Mucosa of gallbladder (tissue), 1 donor: ENCODE measurements around the gene DNAJC7. TPM values are rescaled to one million over a fixed set of nuclear protein-coding genes. Genes with fewer than 3 reads are reported as not detected.
A peak's percentile ranks its signal among the peaks of the same experiment; 100 is the strongest.
"Not testable (repeated sequence)": the region's sequence is repeated elsewhere in the genome, so short reads cannot be mapped to it uniquely, and the experiment has no call there.

ENCODE experiments used
- DNase-seq: peaks from one replicate; pipeline ENCODE4 v3.0.0-alpha.2; 2020; ENCODE audit warnings: low spot score
- total RNA-seq: library from RNA; stranded (reverse); gene quantifications from one replicate; pipeline ENCODE4 v1.2.1, GENCODE V29; 2021
- donor health status: DM: no; HTN: no; CAD: no.

The DNAJC7 gene
- total RNA-seq, 1 donor from 2014 or later = 69.8 TPM

GRCh38 chr17:42040818-42041217, 23.6 kb upstream of the DNAJC7 start:
- DNase-seq = no peak

- no peak for DNase-seq
Measured at GRCh38 chr17:42039794-42040763, 22.8 kb upstream of the DNAJC7 start.

GRCh38 chr17:42038221-42038973, 21.2 kb upstream of the DNAJC7 start:
- no peak for DNase-seq

GRCh38 chr17:42034059-42034458, 16.8 kb upstream of the DNAJC7 start:
- DNase-seq = no peak

- no peak for DNase-seq
Measured at GRCh38 chr17:42031584-42031983, 14.3 kb upstream of the DNAJC7 start.

- DNase-seq = no peak
Measured at GRCh38 chr17:42028791-42029127, 11.5 kb upstream of the DNAJC7 start.

- DNase-seq = no peak
Measured at GRCh38 chr17:42027961-42028790, 10.9 kb upstream of the DNAJC7 start.

GRCh38 chr17:42027590-42027889, 10.3 kb upstream of the DNAJC7 start:
- no peak for DNase-seq

- DNase-seq = no peak
Measured at GRCh38 chr17:42026857-42027589, 9.8 kb upstream of the DNAJC7 start.

GRCh38 chr17:42025936-42026335, 8.7 kb upstream of the DNAJC7 start:
- no peak for DNase-seq

GRCh38 chr17:42025191-42025579, 7.9 kb upstream of the DNAJC7 start:
- DNase-seq = no peak

GRCh38 chr17:42023524-42024349, 6.5 kb upstream of the DNAJC7 start:
- peak; percentile 28 for DNase-seq

- not testable (repeated sequence) for DNase-seq
Measured at GRCh38 chr17:42020845-42021244, 3.6 kb upstream of the DNAJC7 start.

- DNase-seq = peak; percentile 95
Measured at GRCh38 chr17:42019509-42020404, 2.5 kb upstream of the DNAJC7 start, which contains the start of gene NKIRAS2. Gene NKIRAS2 (plus strand): TSS chr17:42020090. CDS start chr17:42021578, 1,488 bp downstream.

GRCh38 chr17:42018988-42019387, 1.7 kb upstream of the DNAJC7 start:
- DNase-seq = no peak

- DNase-seq = no peak
Measured at GRCh38 chr17:42018339-42018738, 1.1 kb upstream of the DNAJC7 start.

- no peak for DNase-seq
Measured at GRCh38 chr17:42017866-42018200, 594 bp upstream of the DNAJC7 start.

GRCh38 chr17:42016411-42016831, 818 bp downstream of the DNAJC7 start:
- no peak for DNase-seq

GRCh38 chr17:42013740-42014139, 3.5 kb downstream of the DNAJC7 start:
- not testable (repeated sequence) for DNase-seq
